Measurements from ENCODE around the gene C11orf97.
"Not testable (repeated sequence)": the region's sequence is repeated elsewhere in the genome, so short reads cannot be mapped to it uniquely, and the experiment has no call there.

The C11orf97 gene

GRCh38 chr11:94511932-94512781, at the start of gene C11orf97:
Gene C11orf97, plus strand, starts transcription at chr11:94512461. Its CDS starts 68 bp downstream, at chr11:94512529.
- DNase-seq: peak; percentile 69

GRCh38 chr11:94469416-94469815, 42.8 kb upstream of the C11orf97 start:
- no peak for DNase-seq

GRCh38 chr11:94472916-94473799, 39.1 kb upstream of the C11orf97 start:
- no peak for DNase-seq

GRCh38 chr11:94477624-94478023, 34.6 kb upstream of the C11orf97 start:
- no peak for DNase-seq

GRCh38 chr11:94481342-94481741, 30.9 kb upstream of the C11orf97 start:
- DNase-seq: no peak

- DNase-seq: no peak
Measured at GRCh38 chr11:94486068-94486467, 26.2 kb upstream of the C11orf97 start.

GRCh38 chr11:94493281-94494125, 18.8 kb upstream of the C11orf97 start, which contains the start of the genes ANKRD49 and MRE11:
Gene ANKRD49, plus strand, starts transcription at chr11:94493984. Its CDS starts 2,710 bp downstream, at chr11:94496694.
Gene MRE11, minus strand, starts transcription at chr11:94493844. Its CDS starts 1,043 bp downstream, at chr11:94492801.
- DNase-seq: peak; percentile 95

- DNase-seq: no peak
Measured at GRCh38 chr11:94494126-94494680, 18.1 kb upstream of the C11orf97 start.

GRCh38 chr11:94500181-94500580, 12.1 kb upstream of the C11orf97 start:
- DNase-seq: no peak

GRCh38 chr11:94501522-94501921, 10.7 kb upstream of the C11orf97 start:
- DNase-seq: no peak

- DNase-seq: no peak
Measured at GRCh38 chr11:94504689-94505293, 7.5 kb upstream of the C11orf97 start.

GRCh38 chr11:94506513-94506912, 5.7 kb upstream of the C11orf97 start:
- not testable (repeated sequence) for DNase-seq

- DNase-seq: no peak
Measured at GRCh38 chr11:94507485-94507884, 4.8 kb upstream of the C11orf97 start.

- no peak for DNase-seq
Measured at GRCh38 chr11:94513091-94513490, 830 bp downstream of the C11orf97 start.

- DNase-seq: no peak
Measured at GRCh38 chr11:94515398-94515797, 3.1 kb downstream of the C11orf97 start.

- no peak for DNase-seq
Measured at GRCh38 chr11:94516725-94517124, 4.5 kb downstream of the C11orf97 start.

- no peak for DNase-seq
Measured at GRCh38 chr11:94518300-94518699, 6.0 kb downstream of the C11orf97 start.

- DNase-seq: no peak
Measured at GRCh38 chr11:94519478-94520084, 7.3 kb downstream of the C11orf97 start.

GRCh38 chr11:94521684-94522083, 9.4 kb downstream of the C11orf97 start:
- DNase-seq: no peak

GRCh38 chr11:94524341-94524740, 12.1 kb downstream of the C11orf97 start:
- no peak for DNase-seq

Data from stimulated activated CD4-positive, alpha-beta T cell treated with anti-CD3 and anti-CD28 coated beads, Interleukin-15, amount 100 ng/mL, for 24 hours (primary cell).